Liver (tissue), 9 donors: ENCODE results near the gene IL18BP. TPM values are rescaled to one million over a fixed set of nuclear protein-coding genes. Genes with fewer than 3 reads are reported as not detected.

Experiments
- DNase-seq: peaks from one replicate; pipeline ENCODE4 v3.0.0-alpha.2; 2017; ENCODE audit warnings: low spot score
- H3K27ac ChIP-seq, 2 donors: one replicate each; pipeline ENCODE4 v1.7.0; 2013; ENCODE audit warnings: inconsistent platforms in 2 of 2, low read length in 2 of 2, control low read depth in 1 of 2, low read depth in 1 of 2, mild to moderate bottlenecking in 1 of 2
- H3K27me3 ChIP-seq, 4 donors: one replicate each; pipeline versions ENCODE4 v1.6.1 to v1.7.0; 2013; ENCODE audit warnings: low read length in 3 of 4, inconsistent platforms in 1 of 4, mild to moderate bottlenecking in 1 of 4, moderate library complexity in 1 of 4; ENCODE audit not compliant: control insufficient read depth in 4 of 4, insufficient read depth in 4 of 4
- H3K36me3 ChIP-seq, 4 donors: one replicate each; pipeline versions ENCODE4 v1.6.1 to v1.7.0; 2013; ENCODE audit warnings: low read length in 3 of 4, mild to moderate bottlenecking in 3 of 4, low read depth in 1 of 4, moderate library complexity in 1 of 4; ENCODE audit not compliant: control insufficient read depth in 4 of 4, insufficient read depth in 3 of 4
- H3K4me1 ChIP-seq, 4 donors: one replicate each; pipeline versions ENCODE4 v1.6.1 to v1.7.0; 2013; ENCODE audit warnings: low read length in 3 of 4, mild to moderate bottlenecking in 3 of 4, moderate library complexity in 1 of 4; ENCODE audit not compliant: control insufficient read depth in 4 of 4, insufficient read depth in 4 of 4
- H3K4me3 ChIP-seq, 3 donors: one replicate each; pipeline versions ENCODE4 v1.6.1 to v1.7.0; 2013; ENCODE audit warnings: low read length in 3 of 3, control low read depth in 1 of 3, low read depth in 1 of 3, mild to moderate bottlenecking in 1 of 3
- H3K9ac ChIP-seq, 2 donors: one replicate each; pipeline ENCODE4 v1.7.0; 2013; ENCODE audit warnings: low read length in 2 of 2, mild to moderate bottlenecking in 2 of 2, moderate library complexity in 2 of 2, control low read depth in 1 of 2, low read depth in 1 of 2
- H3K9me3 ChIP-seq, 4 donors: one replicate each; pipeline versions ENCODE4 v1.6.1 to v1.7.0; 2013; ENCODE audit warnings: low read length in 3 of 4; ENCODE audit not compliant: control insufficient read depth in 4 of 4
- ATF3 ChIP-seq: IDR thresholded peaks from 2 replicates; pipeline ENCODE4 v1.6.1; 2016; ENCODE audit warnings: antibody characterized with exemption
- CTCF ChIP-seq: fragments of 150-350 bp; IDR thresholded peaks from 2 replicates; pipeline ENCODE4 v1.5.1; 2017; ENCODE audit warnings: improper control_type of control experiment, low read depth, low read length; ENCODE audit not compliant: missing input control
- EGR1 ChIP-seq, 2 donors: IDR thresholded peaks; 2 replicates each; pipeline ENCODE4 v1.6.1; 2016 to 2018; ENCODE audit warnings: antibody characterized with exemption in 2 of 2, low read depth in 2 of 2
- FOXA1 ChIP-seq: IDR thresholded peaks from 2 replicates; pipeline ENCODE4 v1.6.1; 2016; ENCODE audit warnings: antibody characterized with exemption
- FOXA2 ChIP-seq: IDR thresholded peaks from 2 replicates; pipeline ENCODE4 v1.6.1; 2016; ENCODE audit warnings: antibody characterized with exemption
- GABPA ChIP-seq, 2 donors: IDR thresholded peaks in 1 of 2; conservative IDR thresholded peaks in 1 of 2; 2 replicates each; pipeline ENCODE4 v1.6.1; 2016; ENCODE audit warnings: antibody characterized with exemption in 2 of 2, mild to moderate bottlenecking in 1 of 2, moderate library complexity in 1 of 2
- HNF4A ChIP-seq, 2 donors: conservative IDR thresholded peaks; 2 replicates each; pipeline ENCODE4 v1.6.1; 2016; ENCODE audit warnings: antibody characterized with exemption in 2 of 2, mild to moderate bottlenecking in 2 of 2
- HNF4G ChIP-seq: IDR thresholded peaks from 2 replicates; pipeline ENCODE4 v1.6.1; 2016; ENCODE audit warnings: antibody characterized with exemption
- JUND ChIP-seq, 2 donors: IDR thresholded peaks; 2 replicates each; pipeline ENCODE4 v1.6.1; 2016; ENCODE audit warnings: antibody characterized with exemption in 2 of 2
- MAX ChIP-seq: IDR thresholded peaks from 2 replicates; pipeline ENCODE4 v1.6.1; 2016; ENCODE audit warnings: antibody characterized with exemption
- NR2F2 ChIP-seq: IDR thresholded peaks from 2 replicates; pipeline ENCODE4 v1.6.1; 2016; ENCODE audit warnings: antibody characterized with exemption
- RAD21 ChIP-seq, 2 donors: IDR thresholded peaks; 2 replicates each; pipeline ENCODE4 v1.6.1; 2016; ENCODE audit warnings: antibody characterized with exemption in 2 of 2, mild to moderate bottlenecking in 2 of 2
- REST ChIP-seq: IDR thresholded peaks from 2 replicates; pipeline ENCODE4 v1.6.1; 2016; ENCODE audit warnings: antibody characterized with exemption, mild to moderate bottlenecking
- RXRA ChIP-seq, 2 donors: IDR thresholded peaks; 2 replicates each; pipeline ENCODE4 v1.6.1; 2017 to 2018; ENCODE audit warnings: antibody characterized with exemption in 2 of 2, mild to moderate bottlenecking in 1 of 2
- SP1 ChIP-seq: IDR thresholded peaks from 2 replicates; pipeline ENCODE4 v1.6.1; 2018; ENCODE audit warnings: antibody characterized with exemption, mild to moderate bottlenecking
- TAF1 ChIP-seq: conservative IDR thresholded peaks from 2 replicates; pipeline ENCODE4 v1.6.1; 2016; ENCODE audit warnings: antibody characterized with exemption, mild to moderate bottlenecking
- YY1 ChIP-seq: IDR thresholded peaks from 2 replicates; pipeline ENCODE4 v1.6.1; 2016; ENCODE audit warnings: antibody characterized with exemption, mild to moderate bottlenecking
- ZBTB33 ChIP-seq: IDR thresholded peaks from 2 replicates; pipeline ENCODE4 v1.6.1; 2016; ENCODE audit warnings: antibody characterized with exemption
- WGBS: extraction: QIAGEN DNeasy Blood & Tissue Kit; methylation state at CpG from one replicate; pipeline ENCODE4 v1.1.7; 2013; 5-methylcytosine and 5-hydroxymethylcytosine counted together
- polyA plus RNA-seq, 2 donors: library from polyadenylated mRNA; stranded (reverse) in 1 of 2; unstranded in 1 of 2; fragments of 200-250 nt in 1 of 2; fragments of >200 nt in 1 of 2; fragmentation: Nextera tagmentation in 1 of 2; extraction: Ambion mirVana in 1 of 2; gene quantifications; one replicate each; pipeline versions ENCODE4 v1.2.1 to v1.2.3, GENCODE V29; 2013 to 2015
- total RNA-seq, 2 donors: library from RNA; depleted of rRNA; stranded (reverse); fragments of >200 nt; gene quantifications; one replicate each; pipeline ENCODE4 v1.2.3, GENCODE V29; 2014
- donor health status: healthy.
- donor health status: healthy.
- donor health status: healthy.
- donor health status: healthy.
- donor health status: healthy.

The IL18BP gene
- total and polyA plus RNA-seq, 4 donors: 2.4 to 6.3 (median 4.3) TPM

- Histone ChIP-seq H3K4me1 (peaks cover 2 to 16% (median 8%) of the 10 kb centered on the region in 4 donors), H3K4me3 (no peak overlapping the region), H3K36me3 (peaks cover 25 to 96% (median 73%) of the 10 kb centered on the region in 4 donors), H3K27me3 (no peaks in the 10 kb centered on the region), H3K27ac (no peak overlapping the region), H3K9me3 (no peaks in the 10 kb centered on the region), H3K9ac (no peak overlapping the region)
- 97% methylated on average over 6 of the region's 6 CpGs for WGBS
- DNase-seq: no peak
- TF ChIP-seq JUND (IDR thresholded peaks at IDR 0.05): no peak
- TF ChIP-seq NR2F2: no peak
- no peak for TF ChIP-seq ATF3
- TF ChIP-seq REST: no peak
- no peak for TF ChIP-seq TAF1
- TF ChIP-seq FOXA2: no peak
- no peak for TF ChIP-seq CTCF
- TF ChIP-seq ZBTB33: no peak
- no peak for TF ChIP-seq RXRA (IDR thresholded peaks at IDR 0.05)
- TF ChIP-seq RAD21 (IDR thresholded peaks at IDR 0.05): no peak
- TF ChIP-seq HNF4A (conservative IDR thresholded peaks at IDR 0.05): no peak
- TF ChIP-seq HNF4G: no peak
- no peak for TF ChIP-seq FOXA1
- TF ChIP-seq MAX: no peak
- no peak for TF ChIP-seq YY1
- no peak for TF ChIP-seq GABPA (IDR thresholded peaks at IDR 0.05 in 1 of 2, conservative IDR thresholded peaks at IDR 0.05 in 1 of 2)
- TF ChIP-seq EGR1 (IDR thresholded peaks at IDR 0.05; ENCODE audit: low read depth in 2 of 2): no peak
- TF ChIP-seq SP1: no peak
These were observed 10.4 kb downstream of the IL18BP start for GRCh38 chr11:72009156-72009555.
